DMS 273 (cell line): ENCODE measurements around the gene SPOCK3.
"Not testable (repeated sequence)": the region's sequence is repeated elsewhere in the genome, so short reads cannot be mapped to it uniquely, and the experiment has no call there.

Experiments used
- DNase-seq: peaks from one replicate; lab custom pipeline; 2025; ENCODE audit not compliant: unreplicated experiment; lab: John Stamatoyannopoulos, UW

Gene SPOCK3

GRCh38 chr4:166968219-166968618 lies 266.1 kb downstream of the SPOCK3 start:
- DNase-seq = not testable (repeated sequence)

- no peak for DNase-seq
Observed at GRCh38 chr4:166965562-166965961, 268.7 kb downstream of the SPOCK3 start.

GRCh38 chr4:166957451-166957850 lies 276.8 kb downstream of the SPOCK3 start:
- DNase-seq = no peak

- no peak for DNase-seq
Observed at GRCh38 chr4:166956484-166956883, 277.8 kb downstream of the SPOCK3 start.

- DNase-seq = no peak
Observed at GRCh38 chr4:166941629-166942028, 292.7 kb downstream of the SPOCK3 start.

- DNase-seq = no peak
Observed at GRCh38 chr4:166930464-166930863, 303.8 kb downstream of the SPOCK3 start.

- DNase-seq = no peak
Observed at GRCh38 chr4:166924424-166924823, 309.9 kb downstream of the SPOCK3 start.

- no peak for DNase-seq
Observed at GRCh38 chr4:166913926-166914325, 320.4 kb downstream of the SPOCK3 start.

- no peak for DNase-seq
Observed at GRCh38 chr4:166903408-166903807, 330.9 kb downstream of the SPOCK3 start.

GRCh38 chr4:166902941-166903340 lies 331.4 kb downstream of the SPOCK3 start:
- no peak for DNase-seq

- DNase-seq = no peak
Observed at GRCh38 chr4:166896254-166896653, 338.0 kb downstream of the SPOCK3 start.

- no peak for DNase-seq
Observed at GRCh38 chr4:166895771-166896170, 338.5 kb downstream of the SPOCK3 start.

GRCh38 chr4:166887457-166887856 lies 346.8 kb downstream of the SPOCK3 start:
- DNase-seq = no peak

GRCh38 chr4:166886718-166887117 lies 347.6 kb downstream of the SPOCK3 start:
- DNase-seq = no peak

- DNase-seq = no peak
Observed at GRCh38 chr4:166882221-166882620, 352.1 kb downstream of the SPOCK3 start.

GRCh38 chr4:166875821-166876220 lies 358.5 kb downstream of the SPOCK3 start:
- DNase-seq = no peak

GRCh38 chr4:166862032-166862431 lies 372.3 kb downstream of the SPOCK3 start:
- DNase-seq = no peak

- not testable (repeated sequence) for DNase-seq
Observed at GRCh38 chr4:166850398-166850797, 383.9 kb downstream of the SPOCK3 start.

- no peak for DNase-seq
Observed at GRCh38 chr4:166846939-166847338, 387.4 kb downstream of the SPOCK3 start.

- DNase-seq = no peak
Observed at GRCh38 chr4:166842795-166843261, 391.5 kb downstream of the SPOCK3 start.

- no peak for DNase-seq
Observed at GRCh38 chr4:166839615-166840251, 394.6 kb downstream of the SPOCK3 start.

- DNase-seq = no peak
Observed at GRCh38 chr4:166838975-166839614, 395.2 kb downstream of the SPOCK3 start.

- DNase-seq = no peak
Observed at GRCh38 chr4:166836865-166837264, 397.4 kb downstream of the SPOCK3 start.
